Body of pancreas (tissue), 4 donors: ENCODE measurements around the gene TMEM39A.

Experiments used
- CTCF ChIP-seq, 7 experiments: fragments of 450-650 bp in 4 of 7; fragments of 200-600 bp in 3 of 7; sonication (generic) in 3 of 7; IDR thresholded peaks; one replicate each; pipeline ENCODE4 v1.5.1; 2016 to 2019; ENCODE audit warnings: antibody characterized with exemption in 7 of 7
- POLR2A ChIP-seq, 3 donors: fragments of 450-650 bp; IDR thresholded peaks; one replicate each; pipeline ENCODE4 v1.6.1; 2016; ENCODE audit warnings: antibody characterized with exemption in 3 of 3, mild to moderate bottlenecking in 2 of 3

DNA sequence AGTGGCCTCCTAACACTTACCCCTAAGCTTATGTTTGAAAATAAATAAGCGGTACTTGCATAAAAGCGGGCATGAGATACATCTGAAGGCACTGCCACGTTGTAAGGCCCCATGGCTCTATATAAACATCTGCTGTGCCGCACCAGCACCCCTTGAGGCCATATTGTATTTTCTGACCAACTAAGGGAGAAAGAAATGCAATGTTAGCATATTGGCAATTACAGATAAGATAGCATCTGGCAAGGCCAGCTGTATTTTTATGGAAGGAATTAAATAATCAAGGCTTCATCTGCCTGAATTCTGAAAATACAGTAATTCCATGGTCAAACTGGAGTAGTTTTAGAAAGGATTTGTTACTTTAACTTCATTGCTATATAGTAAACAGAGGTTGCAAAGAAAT, 28.7 kb downstream of the TMEM39A start:
- TF ChIP-seq CTCF (IDR thresholded peaks at IDR 0.05): no peak
- no peak for TF ChIP-seq POLR2A (IDR thresholded peaks at IDR 0.05)
